C4-2B (cell line): ENCODE measurements around the gene TNIP1.

Source experiments
- CTCF ChIP-seq: fragments of 450-650 bp; conservative IDR thresholded peaks from 2 replicates; pipeline ENCODE4 v1.5.1; 2017; ENCODE audit warnings: mild to moderate bottlenecking
- ZFX ChIP-seq: fragments of 450-650 bp; IDR thresholded peaks from 2 replicates; pipeline ENCODE4 v1.6.1; 2017

GRCh38 chr5:151030056-151030336 is 50.8 kb downstream of the TNIP1 start:
- TF ChIP-seq CTCF (no peak), ZFX (no peak)
